ENCODE measurements around the gene PRELID3B.
"Not testable (repeated sequence)": the region's sequence is repeated elsewhere in the genome, so short reads cannot be mapped to it uniquely, and the experiment has no call there.

PRELID3B gene

GRCh38 chr20:59025086-59025485 is 17.5 kb downstream of the PRELID3B start:
- DNase-seq = no peak

GRCh38 chr20:59024111-59024530 is 18.5 kb downstream of the PRELID3B start:
- DNase-seq = no peak

- DNase-seq = no peak
Observed at GRCh38 chr20:59023616-59024015, 19.0 kb downstream of the PRELID3B start.

GRCh38 chr20:59022754-59023153 is 19.8 kb downstream of the PRELID3B start:
- no peak for DNase-seq

- no peak for DNase-seq
Observed at GRCh38 chr20:59020938-59021551, 21.5 kb downstream of the PRELID3B start.

GRCh38 chr20:59019217-59019616 is 23.4 kb downstream of the PRELID3B start, which contains the start of gene TUBB1:
TSS of gene TUBB1 (plus strand) at chr20:59019429. CDS start at chr20:59019523, 94 bp downstream.
- DNase-seq = no peak

- no peak for DNase-seq
Observed at GRCh38 chr20:59018817-59019216, 23.8 kb downstream of the PRELID3B start.

- no peak for DNase-seq
Observed at GRCh38 chr20:59017493-59018231, 24.9 kb downstream of the PRELID3B start.

- DNase-seq = no peak
Observed at GRCh38 chr20:59016795-59017492, 25.6 kb downstream of the PRELID3B start.

- no peak for DNase-seq
Observed at GRCh38 chr20:59015812-59016711, 26.5 kb downstream of the PRELID3B start.

- DNase-seq = no peak
Observed at GRCh38 chr20:59015411-59015810, 27.2 kb downstream of the PRELID3B start.

- no peak for DNase-seq
Observed at GRCh38 chr20:59014680-59015389, 27.8 kb downstream of the PRELID3B start.

GRCh38 chr20:59013959-59014608 is 28.5 kb downstream of the PRELID3B start:
- no peak for DNase-seq

GRCh38 chr20:59013031-59013951 is 29.3 kb downstream of the PRELID3B start:
- DNase-seq = no peak

GRCh38 chr20:59011874-59012157 is 30.8 kb downstream of the PRELID3B start:
- not testable (repeated sequence) for DNase-seq

- no peak for DNase-seq
Observed at GRCh38 chr20:59010995-59011873, 31.4 kb downstream of the PRELID3B start.

- no peak for DNase-seq
Observed at GRCh38 chr20:59010321-59010994, 32.1 kb downstream of the PRELID3B start.

- no peak for DNase-seq
Observed at GRCh38 chr20:59008715-59009336, 33.8 kb downstream of the PRELID3B start.

Data from NCI-H1105 (cell line).